Measurements from ENCODE around the gene TANGO6.

TANGO6 gene

DNA sequence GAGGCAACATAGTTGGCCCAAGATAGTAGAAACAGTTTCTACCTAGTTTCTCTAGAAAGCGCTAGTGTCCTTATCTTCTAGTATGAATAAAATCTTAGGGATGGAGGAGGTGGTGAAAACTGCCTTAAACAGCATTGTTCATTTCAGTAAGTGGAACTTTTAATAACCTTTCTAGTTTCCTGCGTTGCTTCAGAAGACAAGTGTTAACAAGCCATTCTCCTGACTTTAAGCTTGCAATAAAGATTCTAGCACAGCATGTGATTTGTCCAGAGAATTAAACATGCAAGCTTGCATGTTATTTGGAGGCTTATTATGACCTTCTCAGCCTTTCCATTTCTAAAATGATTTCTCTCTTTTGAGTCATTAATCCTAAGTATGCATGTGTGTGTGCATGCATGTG is 72.3 kb downstream of the TANGO6 start:
- no peak for DNase-seq

DNA sequence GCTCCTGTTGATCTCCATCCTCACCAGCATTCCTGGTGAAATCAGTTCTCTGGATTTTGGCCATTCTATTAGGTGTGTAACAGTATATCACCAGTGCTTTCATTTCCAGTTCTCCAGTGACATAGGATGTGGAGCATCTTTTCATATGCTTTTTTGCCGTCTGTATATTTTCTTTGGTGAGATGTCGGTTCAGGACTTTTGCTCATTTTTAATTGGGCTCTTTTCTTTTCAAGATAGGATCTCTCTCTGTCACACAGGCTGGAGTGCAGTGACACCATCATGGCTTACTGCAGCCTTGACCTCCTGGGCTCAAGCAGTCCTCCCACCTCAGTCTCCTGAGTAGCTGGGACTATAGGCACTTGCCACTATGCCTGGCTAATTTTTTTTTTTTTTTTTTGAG is 74.2 kb downstream of the TANGO6 start:
- DNase-seq = no peak

DNA sequence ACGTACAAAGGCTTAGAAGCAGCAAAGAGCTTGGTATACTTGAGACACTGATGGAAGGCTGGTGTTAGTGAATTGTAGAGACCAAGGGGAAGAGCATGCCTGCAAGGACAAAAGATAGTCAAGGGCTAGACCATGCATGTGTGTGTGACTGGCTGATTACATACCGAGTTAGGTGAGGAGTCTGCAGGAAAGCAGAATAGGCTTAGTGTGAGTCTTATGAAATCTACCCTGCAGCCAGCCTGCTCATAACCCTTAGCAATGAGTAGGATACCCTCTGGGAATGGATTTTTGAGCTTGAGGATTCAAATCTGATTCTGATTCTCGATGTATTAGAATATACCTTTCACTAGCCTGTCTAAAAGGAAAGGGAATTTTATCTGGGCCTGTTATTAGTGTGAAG is 77.0 kb downstream of the TANGO6 start:
- no peak for DNase-seq

DNA sequence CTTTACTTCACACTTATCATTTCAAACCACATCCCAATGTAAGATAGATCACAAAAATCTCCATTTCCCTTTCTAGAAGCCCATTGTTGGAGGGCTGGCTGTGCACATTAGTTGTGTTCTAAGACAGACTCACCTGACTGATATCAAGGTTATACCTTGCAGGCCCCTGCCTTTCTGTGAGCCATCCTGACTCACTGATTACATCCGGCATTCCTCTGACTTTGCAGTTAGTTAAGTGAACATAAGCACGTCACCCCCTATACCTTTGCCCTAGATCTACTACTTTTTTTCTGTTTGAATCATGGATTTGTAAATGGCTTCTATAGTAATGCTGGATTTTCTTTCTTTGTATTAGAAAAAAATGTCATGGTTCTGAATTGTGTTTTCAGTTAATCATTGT is 78.3 kb downstream of the TANGO6 start:
- no peak for DNase-seq

DNA sequence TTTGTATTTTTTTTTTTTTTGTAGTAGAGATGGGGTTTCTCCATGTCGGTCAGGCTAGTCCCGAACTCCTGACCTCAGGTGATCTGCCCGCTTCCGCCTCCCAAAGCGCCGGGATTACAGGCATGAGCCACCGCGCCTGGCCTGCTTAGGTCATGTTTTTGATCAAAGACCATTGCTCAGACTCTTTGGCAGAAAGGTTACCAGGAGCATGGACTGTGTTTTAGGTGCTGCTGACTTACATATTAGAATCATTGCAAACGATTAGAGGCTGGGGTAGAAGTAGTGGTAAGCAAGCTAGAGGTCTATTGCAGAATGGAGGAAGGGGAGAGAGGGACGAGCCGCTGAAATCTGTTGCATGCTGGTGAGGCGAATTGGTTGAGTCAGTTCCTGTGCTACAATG is 79.8 kb downstream of the TANGO6 start:
- no peak for DNase-seq

DNA sequence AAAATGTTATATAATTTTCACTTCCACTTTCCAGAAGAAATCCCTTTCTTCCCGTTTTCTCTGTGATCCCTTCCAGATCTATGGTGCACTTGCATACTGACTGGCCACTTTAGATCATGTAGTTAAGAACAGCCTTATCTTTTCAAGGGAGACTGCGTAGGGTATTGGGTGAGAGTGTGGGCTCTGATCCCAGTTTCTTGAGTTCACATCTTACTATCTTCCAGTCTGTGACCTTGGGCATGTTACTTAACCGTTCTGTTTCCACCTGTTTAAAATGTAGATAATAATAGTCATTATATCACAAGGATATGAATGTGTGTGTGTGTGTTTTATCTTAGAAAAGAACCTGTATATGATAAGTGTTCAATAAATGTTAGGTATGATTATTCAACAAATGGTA is 83.7 kb downstream of the TANGO6 start:
- DNase-seq = no peak

DNA sequence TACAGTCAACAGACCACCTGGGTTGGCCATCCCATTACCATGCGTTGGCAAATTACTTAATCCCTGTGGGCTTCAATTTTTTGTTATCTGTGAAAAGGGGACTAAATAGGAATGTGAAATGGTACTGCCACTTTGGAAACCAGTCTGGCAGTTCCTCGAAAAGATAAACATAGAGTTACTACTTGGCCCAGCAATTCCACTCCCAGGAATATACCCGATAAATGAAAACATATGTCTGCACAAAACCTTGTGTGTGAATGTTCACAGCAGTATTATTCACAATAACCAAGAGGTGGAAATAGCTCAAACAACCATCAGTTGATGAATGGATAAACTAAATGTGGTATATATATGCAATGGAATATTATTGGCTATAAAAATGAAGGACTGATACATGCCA is 87.9 kb downstream of the TANGO6 start:
- DNase-seq = no peak

DNA sequence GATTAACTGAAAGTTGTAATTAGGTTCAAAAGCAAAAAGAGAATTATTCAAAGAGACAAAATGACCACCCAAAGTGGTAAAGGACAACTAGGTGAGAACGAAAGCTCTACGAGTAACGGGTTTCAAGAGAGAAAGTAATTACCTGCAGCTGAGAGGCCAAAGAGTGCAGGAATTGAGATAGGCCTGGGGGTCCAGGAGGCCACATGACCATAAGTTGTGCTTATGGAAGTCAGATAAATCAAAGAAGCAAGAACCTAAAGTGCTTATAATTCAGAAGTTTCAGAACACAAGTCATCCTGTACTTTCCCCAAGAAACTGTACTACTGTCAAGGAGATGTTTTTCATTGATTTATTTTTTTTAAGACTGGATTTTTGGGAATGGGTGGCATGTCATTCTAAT is 91.1 kb downstream of the TANGO6 start:
- DNase-seq = no peak

DNA sequence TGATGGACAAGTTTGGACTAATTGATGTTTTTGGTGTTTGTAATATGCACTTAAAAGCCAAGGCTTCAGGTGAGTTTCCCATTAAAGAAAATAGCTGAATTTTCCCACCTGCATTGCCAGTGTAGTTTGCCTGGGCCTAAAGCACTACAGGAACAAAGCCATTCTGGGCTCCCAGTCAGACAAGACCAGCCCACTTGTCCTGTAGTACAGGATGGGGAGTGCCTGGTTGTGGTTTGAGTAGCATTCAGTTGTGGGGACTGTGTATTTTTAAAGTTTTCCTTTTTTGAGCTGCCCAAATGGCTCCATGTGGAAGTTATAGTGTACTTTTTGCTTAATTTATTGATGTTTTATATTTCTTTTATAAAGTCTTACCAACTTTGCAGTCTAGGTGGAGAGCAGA is 91.7 kb downstream of the TANGO6 start:
- no peak for DNase-seq

DNA sequence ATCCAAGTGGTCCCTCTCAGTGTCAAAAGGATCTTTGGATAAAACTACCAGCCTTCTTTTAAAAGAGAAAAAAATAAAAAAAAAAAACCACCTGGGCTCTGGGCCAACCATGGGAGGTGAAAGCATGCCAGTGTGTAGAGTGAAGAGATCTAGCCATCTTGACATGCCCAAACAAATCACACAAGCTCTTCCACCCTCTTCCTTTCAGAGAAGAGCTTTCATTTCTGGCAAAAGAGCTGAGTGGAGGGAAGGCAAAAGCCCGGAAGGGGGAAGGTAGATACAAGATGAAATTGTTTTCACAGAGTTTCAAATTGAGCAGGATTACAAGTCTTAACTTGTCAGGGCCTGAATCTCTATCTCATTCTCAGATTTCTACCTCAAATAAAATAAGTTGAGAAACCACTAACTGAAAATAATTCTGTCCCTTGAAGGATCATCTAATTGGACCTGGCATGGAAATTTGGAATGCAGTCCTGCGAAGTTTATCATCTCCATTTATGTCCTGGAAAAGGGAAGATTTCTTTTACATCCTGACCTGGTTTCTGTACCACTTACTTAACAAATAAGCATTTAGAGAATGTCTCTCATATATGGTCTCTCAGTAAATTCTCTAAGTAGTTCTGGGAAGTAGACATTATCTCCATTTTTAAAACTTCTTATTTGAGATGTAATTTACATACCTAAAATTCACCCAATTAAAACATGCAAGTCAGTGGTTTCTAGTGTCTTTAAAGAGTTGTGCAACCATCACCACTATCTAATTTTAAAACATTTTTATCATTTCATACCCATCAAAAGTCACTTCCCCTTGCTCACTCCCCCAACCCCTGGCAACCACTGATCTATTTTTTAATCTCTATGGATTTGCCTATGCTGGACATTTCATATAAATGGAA is 93.7 kb downstream of the TANGO6 start:
- no peak for DNase-seq

DNA sequence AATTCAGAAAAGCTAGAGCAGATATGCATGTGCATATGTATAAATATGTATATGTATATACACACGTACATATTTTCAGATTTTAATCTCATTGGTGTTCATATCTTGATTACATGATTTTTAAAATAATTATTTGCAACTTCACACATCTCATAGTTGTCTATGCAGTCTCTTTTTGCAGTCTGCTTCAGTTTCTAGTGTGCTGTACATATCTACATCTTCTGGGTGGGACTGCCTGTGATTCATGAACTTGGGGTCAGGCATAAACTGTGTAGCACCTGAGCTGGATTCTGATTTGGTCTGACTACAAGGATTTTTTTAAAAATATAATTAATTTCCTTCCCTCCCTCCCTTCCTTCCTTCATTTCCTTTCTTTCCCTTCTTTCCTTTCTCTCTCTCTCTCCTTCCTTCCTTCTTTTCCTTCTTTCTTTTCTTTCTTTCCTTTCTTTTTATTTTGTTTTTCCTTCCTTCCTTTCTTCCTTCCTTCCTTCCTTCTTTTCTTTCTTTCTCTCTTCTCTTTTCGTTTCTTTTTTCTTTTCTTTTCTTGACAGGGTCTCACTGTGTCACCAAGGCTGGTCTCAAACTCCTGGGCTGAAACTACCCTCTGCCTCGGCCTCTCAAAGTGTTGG is 96.5 kb downstream of the TANGO6 start:
- DNase-seq = no peak

DNA sequence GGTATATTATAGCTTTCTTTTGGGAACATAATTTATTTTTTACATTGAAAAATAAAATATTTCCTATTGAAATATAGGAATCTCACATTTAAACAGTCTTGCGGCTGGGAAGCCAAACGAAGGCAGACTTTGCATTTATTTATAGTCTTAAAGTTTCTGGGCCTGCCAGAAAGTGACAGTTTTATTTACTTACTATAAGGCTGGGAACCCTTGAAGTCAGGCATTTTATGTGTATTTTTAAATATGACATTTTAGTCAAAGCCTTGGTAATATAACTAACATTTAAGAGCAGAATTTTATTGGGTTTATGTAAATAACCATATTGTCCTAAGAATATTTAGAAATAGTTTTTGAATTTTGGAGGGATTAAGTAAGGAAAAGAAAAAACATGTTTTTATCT is 97.5 kb downstream of the TANGO6 start:
- DNase-seq = no peak

DNA sequence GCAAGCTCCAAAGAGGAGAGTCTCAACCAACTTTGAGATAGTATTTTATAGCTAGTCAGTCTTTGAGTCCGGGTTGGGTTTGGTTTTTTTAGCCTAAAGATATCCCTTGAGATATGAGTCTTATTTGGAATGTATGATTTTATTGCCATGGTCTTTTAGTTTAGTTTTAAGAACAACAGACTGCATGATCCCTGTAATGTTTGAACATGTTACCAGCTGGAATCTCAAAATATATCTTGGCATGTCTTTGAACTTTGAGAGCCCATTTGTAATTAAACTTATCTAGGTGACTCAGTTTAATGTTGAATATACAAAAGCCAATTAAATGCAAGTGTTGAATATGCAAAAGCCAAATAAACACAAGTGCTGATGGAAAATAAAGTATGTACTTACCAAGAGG is 100.6 kb downstream of the TANGO6 start:
- DNase-seq = no peak

DNA sequence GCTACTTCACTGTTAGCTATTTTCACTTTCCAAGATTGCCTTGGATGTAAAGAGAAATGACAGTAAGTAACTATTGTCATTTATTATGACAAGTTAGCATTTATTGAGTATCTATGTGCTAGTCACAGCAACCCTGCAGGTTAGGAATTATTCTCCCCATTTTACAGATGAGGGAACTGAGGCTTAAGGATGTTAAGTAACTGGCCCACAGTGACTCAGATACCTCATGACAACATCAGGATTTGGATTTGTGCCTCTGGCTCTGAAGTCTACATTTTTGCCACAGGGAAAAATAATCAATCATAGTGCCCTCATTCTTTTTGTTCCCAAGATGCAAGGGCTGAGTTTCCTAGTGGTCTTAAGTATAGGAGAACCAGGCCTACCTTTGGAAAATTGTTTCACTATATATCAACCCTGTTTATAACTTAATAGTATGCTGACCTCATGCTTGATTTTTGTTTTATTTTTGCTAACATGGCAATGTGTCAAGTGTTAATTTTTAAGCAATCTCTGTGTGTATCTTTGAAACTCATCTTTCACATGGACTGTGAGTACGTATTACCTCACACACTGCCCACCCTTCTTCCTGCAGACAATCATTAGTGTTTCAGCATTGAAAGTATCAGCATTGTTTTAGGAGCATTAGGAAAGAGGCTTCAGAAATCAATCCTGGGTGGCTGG is 105.0 kb downstream of the TANGO6 start:
- DNase-seq = no peak

DNA sequence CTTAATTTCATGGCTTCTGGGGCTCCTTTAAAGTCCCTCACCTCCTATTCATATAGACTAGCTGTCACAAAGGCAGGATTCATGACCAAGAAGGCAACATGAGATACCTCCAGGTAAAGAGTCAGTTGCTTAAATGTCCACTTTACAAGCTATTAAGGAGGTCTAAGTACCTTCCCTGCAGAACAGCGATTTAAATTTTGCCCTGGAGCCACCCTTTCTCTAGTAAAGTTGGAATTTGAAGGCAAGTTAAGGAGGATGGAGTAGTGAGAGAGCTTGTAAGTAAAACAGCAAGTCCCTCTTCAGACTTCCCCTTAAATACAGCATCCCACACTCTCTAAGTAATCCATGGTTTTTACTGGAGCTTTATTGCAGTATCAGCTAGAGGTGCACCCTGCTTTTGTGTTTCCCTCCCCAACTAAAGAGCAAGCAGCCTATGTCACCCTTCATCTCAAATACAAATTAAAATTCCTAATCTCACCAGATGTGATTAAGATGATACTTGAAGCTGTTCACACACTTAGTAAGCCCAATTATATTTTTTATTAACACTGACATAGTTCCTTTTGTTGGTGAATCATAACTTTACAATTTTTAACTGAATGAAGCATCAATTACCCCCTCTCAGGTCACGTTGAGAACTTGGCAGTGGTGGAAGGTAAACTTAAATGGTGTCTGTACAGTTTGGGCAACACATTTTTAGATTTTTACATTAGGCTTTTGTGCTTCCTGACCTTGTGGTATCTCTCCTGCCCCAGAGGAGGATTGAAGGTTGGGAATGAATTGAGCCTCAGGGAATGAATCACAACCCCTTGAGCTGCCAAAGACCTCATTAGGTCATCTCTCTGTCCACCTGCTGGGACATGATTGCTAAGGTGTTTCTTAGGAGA is 108.9 kb downstream of the TANGO6 start:
- DNase-seq = no peak

DNA sequence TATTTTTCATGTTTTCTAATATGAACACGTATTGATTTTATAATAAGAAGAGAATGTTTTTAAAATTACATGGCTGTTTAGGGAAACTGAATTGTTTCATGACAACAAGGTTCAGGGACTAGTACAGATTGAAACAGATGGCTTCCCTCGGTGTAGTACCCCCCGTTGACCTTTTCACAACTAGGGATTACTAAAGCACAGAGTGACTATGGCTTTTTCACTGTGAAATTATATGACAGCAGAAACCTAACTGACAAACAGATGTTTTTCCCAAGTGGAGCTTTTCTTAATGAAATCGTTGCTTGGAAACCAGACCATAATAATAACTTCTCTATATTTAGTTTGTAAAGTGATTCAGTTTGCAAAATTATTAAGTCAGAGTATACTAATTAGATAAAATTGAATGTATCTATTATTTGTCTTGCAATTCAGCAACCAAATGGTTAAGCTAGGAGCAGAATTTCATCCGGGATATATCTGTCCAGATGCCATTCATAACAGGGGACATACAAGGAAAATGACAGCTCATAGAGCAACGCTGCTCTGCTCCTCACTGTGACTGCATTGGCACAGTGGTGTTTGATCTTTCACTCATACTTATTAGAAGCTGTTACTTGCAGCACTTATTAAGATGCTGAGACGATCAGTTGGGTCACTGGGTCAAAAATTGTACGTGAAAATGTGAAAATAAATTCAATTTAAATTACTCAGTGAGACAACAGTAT is 111.7 kb downstream of the TANGO6 start:
- peak; percentile 31 to 65 for DNase-seq

DNA sequence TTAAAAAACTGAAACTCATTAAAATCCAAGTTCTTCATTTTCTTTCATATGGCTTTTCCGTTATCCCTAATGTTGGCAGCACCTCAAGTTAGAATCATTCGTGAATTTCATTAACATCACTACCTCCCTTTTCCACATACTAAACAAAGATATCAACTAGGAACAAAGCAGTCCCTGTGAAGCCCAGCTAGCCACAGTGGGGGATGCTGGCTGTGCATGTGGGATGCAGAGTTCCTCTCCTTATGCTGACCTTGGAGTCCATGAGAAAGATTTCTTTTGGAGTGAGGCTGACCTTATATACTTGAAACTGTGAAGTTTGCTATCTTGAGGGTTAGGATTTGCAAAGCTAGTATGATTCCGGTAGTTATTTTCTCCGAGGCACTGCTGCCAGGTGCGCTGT is 117.6 kb downstream of the TANGO6 start:
- DNase-seq = no peak

DNA sequence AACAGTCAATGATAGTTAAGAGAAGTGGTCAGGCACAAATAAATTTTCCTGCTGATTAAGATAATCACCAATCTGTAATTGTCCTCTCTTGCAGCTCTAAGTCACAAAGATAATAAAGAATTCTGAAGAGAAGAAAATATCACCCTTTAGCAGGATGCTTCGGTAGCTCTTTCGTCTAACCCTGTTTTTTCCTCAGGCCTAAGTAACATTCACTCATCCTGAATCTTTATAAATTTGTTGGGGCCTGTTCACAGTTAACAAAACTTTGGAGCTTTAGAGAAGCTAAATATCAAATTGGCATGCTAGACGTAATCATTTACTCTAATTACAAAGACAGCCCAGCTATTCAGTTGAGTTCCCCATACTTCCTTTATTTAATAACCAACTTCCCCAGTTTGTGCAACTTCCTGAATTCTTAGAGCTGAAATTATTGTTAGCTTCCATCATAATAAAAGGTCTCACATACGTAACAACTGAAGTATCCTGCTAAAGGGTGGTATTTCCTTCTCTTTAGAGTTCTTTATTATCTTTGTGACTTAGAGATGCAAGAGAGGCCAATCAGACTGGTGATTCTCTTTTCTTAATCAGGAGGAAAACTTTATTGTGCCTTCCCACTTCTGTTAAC is 118.6 kb downstream of the TANGO6 start:
- DNase-seq = no peak

DNA sequence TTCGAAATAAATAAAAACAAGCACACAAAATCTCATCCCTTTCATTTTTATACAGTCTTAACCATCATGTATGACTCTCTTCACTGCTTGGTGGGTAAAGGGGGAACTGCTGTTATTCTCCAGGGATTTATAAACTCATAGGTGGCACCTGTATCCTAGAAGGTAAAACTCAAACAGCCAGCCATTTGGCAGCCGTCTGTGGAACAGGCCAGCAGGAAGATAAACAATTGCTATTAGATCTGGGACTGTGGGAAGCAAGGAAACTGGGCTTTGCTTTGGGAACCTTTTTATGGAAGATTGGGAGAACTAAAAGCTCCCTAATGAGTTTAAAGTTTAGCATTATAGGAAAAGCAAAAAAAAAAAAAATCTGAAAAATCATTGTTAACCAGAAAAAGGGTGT is 126.0 kb downstream of the TANGO6 start:
- DNase-seq = no peak

DNA sequence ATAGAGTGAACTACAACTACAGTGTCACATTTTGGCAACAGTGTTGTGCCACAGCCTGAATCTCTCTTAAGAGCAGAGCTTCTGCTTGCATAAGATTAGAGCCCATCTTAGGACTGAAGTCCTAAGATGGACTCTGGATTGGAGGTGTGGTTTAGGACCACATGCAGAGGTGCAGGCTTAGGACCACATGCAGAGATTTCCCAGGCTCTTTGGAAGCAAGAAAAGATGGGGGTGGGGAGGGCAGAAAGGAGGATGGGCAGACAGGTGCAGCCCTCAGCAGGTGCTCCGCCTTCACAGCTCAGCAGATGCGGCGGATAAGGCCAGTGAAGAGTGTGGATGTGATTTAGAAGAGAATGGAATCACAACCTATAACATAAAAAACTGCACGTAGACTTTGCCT is 128.7 kb downstream of the TANGO6 start:
- peak in 1 of 2 experiments; percentile 27 for DNase-seq

DNA sequence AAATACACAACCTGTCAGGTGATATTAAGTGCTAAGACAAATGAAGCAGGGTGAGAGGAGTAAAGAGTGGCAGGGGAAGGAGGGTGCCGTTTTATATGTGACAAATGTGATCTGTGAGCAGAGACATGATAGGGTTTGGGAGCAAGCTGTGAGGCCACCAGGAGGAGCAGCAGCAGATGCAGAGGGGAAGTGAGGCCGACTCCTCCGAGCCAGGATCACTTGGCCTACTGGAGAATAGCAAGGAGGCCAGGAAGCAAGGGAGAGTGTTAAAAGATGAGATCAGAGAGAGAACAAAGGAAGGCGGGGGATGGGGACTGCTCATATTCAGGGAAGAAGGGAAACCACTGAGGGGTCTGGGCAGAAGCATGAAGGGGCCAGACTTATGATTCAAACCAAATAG is 129.4 kb downstream of the TANGO6 start:
- DNase-seq = no peak

DNA sequence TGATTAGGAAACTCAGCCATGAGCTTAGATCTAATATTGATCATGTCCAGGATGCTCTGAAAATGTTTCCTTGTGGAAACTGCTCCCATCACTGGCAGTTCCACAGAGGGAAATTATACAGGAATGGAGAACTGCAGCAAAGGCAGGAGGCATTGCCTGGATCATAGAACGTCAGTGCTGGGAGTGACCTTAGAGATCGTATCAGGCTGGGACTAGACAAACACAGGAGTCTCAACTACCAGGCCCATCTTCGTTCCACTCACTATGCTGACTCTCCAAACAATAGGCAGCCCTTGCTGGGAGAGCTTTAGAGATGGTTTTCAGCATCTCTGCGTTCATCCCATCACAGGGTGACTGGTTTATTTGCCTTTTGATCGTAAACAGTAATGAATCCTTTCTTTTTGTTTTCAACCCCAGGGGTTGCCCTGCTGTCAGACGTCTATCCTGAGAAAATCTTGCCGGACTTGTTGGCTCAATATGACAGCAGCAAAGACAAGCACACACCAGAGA is 130.3 kb downstream of the TANGO6 start:
- DNase-seq = no peak

All from NCI-H2081 (cell line).